Tibial artery (tissue), 4 donors: ENCODE results near the gene MFAP1.

Experiments
- DNase-seq, 2 donors: peaks; one replicate each; pipeline ENCODE4 v3.0.0-alpha.2; 2019
- H3K27ac ChIP-seq, 2 donors: fragments of 200-600 bp; sonication (generic) in 1 of 2; 1 replicate in 1 of 2; 2 replicates in 1 of 2; pipeline ENCODE4 v1.5.1; 2018 to 2019; ENCODE audit warnings: mild to moderate bottlenecking in 1 of 2
- H3K27me3 ChIP-seq, 2 donors: fragments of 200-600 bp; sonication (generic) in 1 of 2; one replicate each; pipeline versions ENCODE4 v1.5.1 to v1.6.0; 2016 to 2019
- H3K36me3 ChIP-seq, 3 donors: fragments of 200-600 bp; sonication (generic) in 2 of 3; one replicate each; pipeline ENCODE4 v1.5.1; 2016 to 2019; ENCODE audit warnings: mild to moderate bottlenecking in 2 of 3
- H3K4me1 ChIP-seq, 4 donors: fragments of 200-600 bp; sonication (generic) in 2 of 4; 1 replicate in 3 of 4; 2 replicates in 1 of 4; pipeline ENCODE4 v1.5.1; 2016 to 2019
- H3K4me3 ChIP-seq, 2 donors: fragments of 200-600 bp; sonication (generic) in 1 of 2; 1 replicate in 1 of 2; 2 replicates in 1 of 2; pipeline ENCODE4 v1.5.1; 2018 to 2019; ENCODE audit warnings: mild to moderate bottlenecking in 2 of 2
- H3K9me3 ChIP-seq, 3 donors: fragments of 200-600 bp; sonication (generic) in 1 of 3; one replicate each; pipeline ENCODE4 v1.5.1; 2016 to 2019
- intact Hi-C: fragments of 100-400 bp; cut with DNase I; formaldehyde crosslinking; loops from one replicate; pipeline ENCODE4 v1.15.0; 2023; ENCODE audit warnings: low total_unique reads
- TF ChIP-seq, protein P1 (sequence below), 2 experiments: fragments of 200-600 bp in 1 of 2; fragments of 450-650 bp in 1 of 2; IDR thresholded peaks; one replicate each; pipeline ENCODE4 v1.5.1; 2017 to 2019; ENCODE audit warnings: antibody characterized with exemption in 2 of 2, mild to moderate bottlenecking in 1 of 2, moderate library complexity in 1 of 2

MFAP1 gene

DNA sequence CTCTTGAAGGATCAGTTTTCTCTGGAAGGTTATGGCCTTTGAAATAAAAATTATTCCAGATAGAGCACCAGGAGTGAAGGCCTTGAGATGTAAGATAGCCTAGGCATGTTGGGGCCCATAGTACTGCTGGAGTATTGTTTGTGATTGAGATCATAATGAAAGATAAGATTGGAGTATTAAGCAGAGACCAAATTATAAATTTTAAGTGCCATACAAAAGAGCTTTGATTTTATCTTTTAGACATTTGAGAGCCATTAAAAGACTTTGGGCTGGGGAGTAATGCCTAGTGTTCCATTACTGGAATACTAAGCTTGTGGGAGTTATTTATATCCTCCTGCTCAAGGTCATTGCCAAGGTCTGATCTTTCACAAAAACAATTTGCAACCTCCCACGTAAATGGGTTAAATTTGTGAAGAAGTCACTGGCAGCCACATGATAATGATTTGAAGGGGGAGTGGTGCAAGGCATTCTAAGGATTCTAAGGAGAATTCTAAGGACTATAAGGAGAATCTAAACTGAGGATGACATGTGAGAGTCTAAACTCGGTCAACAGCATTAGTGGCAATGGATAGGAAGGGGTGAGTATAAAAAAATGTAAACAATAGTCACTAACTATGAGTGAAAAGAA is 60.6 kb downstream of the MFAP1 start:
- intact Hi-C loops: no loop called here
- no peaks in the 10 kb centered on the region for H3K27me3 ChIP-seq
- H3K9me3 ChIP-seq: no peaks in the 10 kb centered on the region
- no peak for DNase-seq
- H3K4me3 ChIP-seq: no peak overlapping the region
- TF ChIP-seq, protein P1, sequence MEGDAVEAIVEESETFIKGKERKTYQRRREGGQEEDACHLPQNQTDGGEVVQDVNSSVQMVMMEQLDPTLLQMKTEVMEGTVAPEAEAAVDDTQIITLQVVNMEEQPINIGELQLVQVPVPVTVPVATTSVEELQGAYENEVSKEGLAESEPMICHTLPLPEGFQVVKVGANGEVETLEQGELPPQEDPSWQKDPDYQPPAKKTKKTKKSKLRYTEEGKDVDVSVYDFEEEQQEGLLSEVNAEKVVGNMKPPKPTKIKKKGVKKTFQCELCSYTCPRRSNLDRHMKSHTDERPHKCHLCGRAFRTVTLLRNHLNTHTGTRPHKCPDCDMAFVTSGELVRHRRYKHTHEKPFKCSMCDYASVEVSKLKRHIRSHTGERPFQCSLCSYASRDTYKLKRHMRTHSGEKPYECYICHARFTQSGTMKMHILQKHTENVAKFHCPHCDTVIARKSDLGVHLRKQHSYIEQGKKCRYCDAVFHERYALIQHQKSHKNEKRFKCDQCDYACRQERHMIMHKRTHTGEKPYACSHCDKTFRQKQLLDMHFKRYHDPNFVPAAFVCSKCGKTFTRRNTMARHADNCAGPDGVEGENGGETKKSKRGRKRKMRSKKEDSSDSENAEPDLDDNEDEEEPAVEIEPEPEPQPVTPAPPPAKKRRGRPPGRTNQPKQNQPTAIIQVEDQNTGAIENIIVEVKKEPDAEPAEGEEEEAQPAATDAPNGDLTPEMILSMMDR (IDR thresholded peaks at IDR 0.05): no peak
- peaks cover 0 to 5% (median 0%) of the 10 kb centered on the region in 4 donors for H3K4me1 ChIP-seq
- H3K36me3 ChIP-seq: peaks cover 71 to 97% (median 92%) of the 10 kb centered on the region in 3 donors
- no peak overlapping the region for H3K27ac ChIP-seq

DNA sequence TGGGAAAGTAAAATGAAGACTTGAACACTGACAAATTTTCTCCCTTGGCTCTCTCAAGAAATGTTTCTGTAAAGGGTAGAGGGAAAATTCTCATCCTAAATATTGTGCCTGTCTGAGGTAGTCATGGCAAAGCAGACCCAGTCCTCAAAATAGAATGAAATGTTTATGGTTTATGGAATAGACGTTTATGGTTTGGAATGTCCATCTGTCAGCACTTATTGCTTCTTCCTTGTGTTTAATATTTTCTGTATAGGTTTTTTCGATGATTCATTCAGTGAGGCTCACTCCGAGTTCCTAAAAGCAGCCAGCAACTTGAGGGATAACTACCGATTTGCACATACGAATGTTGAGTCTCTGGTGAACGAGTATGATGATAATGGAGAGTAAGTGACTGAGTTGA is 61.7 kb downstream of the MFAP1 start:
- intact Hi-C loops: no loop called here
- Histone ChIP-seq H3K27me3 (no peaks in the 10 kb centered on the region), H3K27ac (no peak overlapping the region), H3K36me3 (peaks cover 71 to 97% (median 87%) of the 10 kb centered on the region in 3 donors), H3K4me3 (no peak overlapping the region), H3K9me3 (no peaks in the 10 kb centered on the region), H3K4me1 (peaks cover 0 to 5% (median 0%) of the 10 kb centered on the region in 4 donors)
- no peak for DNase-seq
- TF ChIP-seq, protein P1 (IDR thresholded peaks at IDR 0.05): no peak
